NT2/D1 (cell line): ENCODE results near the gene LIPC.

Experiments used
- DNase-seq: peaks from one replicate; pipeline ENCODE4 v3.0.0-alpha.2; 2011; ENCODE audit warnings: low read depth, low spot score
- H3K27me3 ChIP-seq: 2 replicates; pipeline ENCODE4 v1.6.0; 2011; ENCODE audit warnings: mild to moderate bottlenecking; ENCODE audit not compliant: insufficient read length, insufficient read depth
- H3K36me3 ChIP-seq: 2 replicates; pipeline ENCODE4 v1.6.1; 2011; ENCODE audit warnings: mild to moderate bottlenecking, low read length, mixed read lengths; ENCODE audit not compliant: insufficient read depth, insufficient read length
- H3K4me1 ChIP-seq: 2 replicates; pipeline ENCODE4 v1.5.1; 2011; ENCODE audit not compliant: insufficient read depth, insufficient read length
- H3K4me3 ChIP-seq: 2 replicates; pipeline ENCODE4 v1.5.1; 2011; ENCODE audit warnings: low read depth; ENCODE audit not compliant: insufficient read length
- H3K9ac ChIP-seq: 2 replicates; pipeline ENCODE4 v1.6.0; 2011; ENCODE audit warnings: low read depth; ENCODE audit not compliant: insufficient read length
- H3K9me3 ChIP-seq: 2 replicates; pipeline ENCODE4 v1.5.1; 2011; ENCODE audit warnings: mild to moderate bottlenecking, low read length; ENCODE audit not compliant: insufficient read depth
- SUZ12 ChIP-seq: IDR thresholded peaks from 2 replicates; pipeline ENCODE4 v1.6.1; 2011; ENCODE audit not compliant: insufficient read length, insufficient read depth; ENCODE audit errors: extremely low read depth
- YY1 ChIP-seq: IDR thresholded peaks from 2 replicates; pipeline ENCODE4 v1.6.1; 2011; ENCODE audit not compliant: insufficient read length, insufficient read depth
- ZNF274 ChIP-seq: IDR thresholded peaks from 2 replicates; pipeline ENCODE4 v1.6.1; 2011; ENCODE audit warnings: mild to moderate bottlenecking, low read depth, low read length

The LIPC gene

GRCh38 chr15:58608129-58608590 is 176.4 kb downstream of the LIPC start:
- H3K9me3 ChIP-seq = no peaks in the 10 kb centered on the region
- no peak overlapping the region for H3K4me3 ChIP-seq
- no peaks in the 10 kb centered on the region for H3K4me1 ChIP-seq
- no peak for DNase-seq
- no peak for TF ChIP-seq SUZ12
- TF ChIP-seq ZNF274 = no peak
- no peak for TF ChIP-seq YY1
- no peak overlapping the region for H3K9ac ChIP-seq
- peaks cover 36% of the 10 kb centered on the region for H3K36me3 ChIP-seq
- no peaks in the 10 kb centered on the region for H3K27me3 ChIP-seq

GRCh38 chr15:58608711-58609110 is 176.9 kb downstream of the LIPC start:
- Histone ChIP-seq H3K9ac (no peak overlapping the region), H3K36me3 (peaks cover 35% of the 10 kb centered on the region), H3K4me3 (no peak overlapping the region), H3K27me3 (no peaks in the 10 kb centered on the region), H3K4me1 (no peaks in the 10 kb centered on the region), H3K9me3 (no peaks in the 10 kb centered on the region)
- TF ChIP-seq YY1 (no peak), SUZ12 (no peak), ZNF274 (no peak)
- no peak for DNase-seq

GRCh38 chr15:58611731-58612676 is 180.2 kb downstream of the LIPC start:
- Histone ChIP-seq H3K9ac (no peak overlapping the region), H3K36me3 (peaks cover 27% of the 10 kb centered on the region), H3K27me3 (no peaks in the 10 kb centered on the region), H3K4me3 (no peak overlapping the region), H3K9me3 (peaks cover 20% of the 10 kb centered on the region), H3K4me1 (no peaks in the 10 kb centered on the region)
- TF ChIP-seq SUZ12 (no peak), ZNF274 (no peak), YY1 (no peak)
- DNase-seq = no peak

GRCh38 chr15:58616171-58616570 is 184.4 kb downstream of the LIPC start:
- TF ChIP-seq SUZ12 (no peak), YY1 (no peak), ZNF274 (no peak)
- peaks cover 27% of the 10 kb centered on the region for H3K36me3 ChIP-seq
- H3K4me3 ChIP-seq = no peak overlapping the region
- no peaks in the 10 kb centered on the region for H3K27me3 ChIP-seq
- no peak for DNase-seq
- no peak overlapping the region for H3K9ac ChIP-seq
- H3K4me1 ChIP-seq = no peaks in the 10 kb centered on the region
- H3K9me3 ChIP-seq = peaks cover 20% of the 10 kb centered on the region
